HG03060 (cell line): Measurements from ENCODE around the gene SPNS1.
A peak's percentile ranks its signal among the peaks of the same experiment; 100 is the strongest.
"Not testable (repeated sequence)": the region's sequence is repeated elsewhere in the genome, so short reads cannot be mapped to it uniquely, and the experiment has no call there.

ENCODE experiments used
- ATAC-seq: cut with Tn5 transposase; IDR thresholded peaks from one replicate; pipeline ENCODE4 v1.9.1; 2021; ENCODE audit warnings: low read depth, moderate number of reproducible peaks; ENCODE audit not compliant: unreplicated experiment

SPNS1 gene

GRCh38 chr16:28974437-28975157 lies at the start of gene SPNS1:
TSS of gene SPNS1 (plus strand) at chr16:28974778. CDS start at chr16:28975152, 374 bp downstream.
- ATAC-seq: peak; percentile 80

DNA sequence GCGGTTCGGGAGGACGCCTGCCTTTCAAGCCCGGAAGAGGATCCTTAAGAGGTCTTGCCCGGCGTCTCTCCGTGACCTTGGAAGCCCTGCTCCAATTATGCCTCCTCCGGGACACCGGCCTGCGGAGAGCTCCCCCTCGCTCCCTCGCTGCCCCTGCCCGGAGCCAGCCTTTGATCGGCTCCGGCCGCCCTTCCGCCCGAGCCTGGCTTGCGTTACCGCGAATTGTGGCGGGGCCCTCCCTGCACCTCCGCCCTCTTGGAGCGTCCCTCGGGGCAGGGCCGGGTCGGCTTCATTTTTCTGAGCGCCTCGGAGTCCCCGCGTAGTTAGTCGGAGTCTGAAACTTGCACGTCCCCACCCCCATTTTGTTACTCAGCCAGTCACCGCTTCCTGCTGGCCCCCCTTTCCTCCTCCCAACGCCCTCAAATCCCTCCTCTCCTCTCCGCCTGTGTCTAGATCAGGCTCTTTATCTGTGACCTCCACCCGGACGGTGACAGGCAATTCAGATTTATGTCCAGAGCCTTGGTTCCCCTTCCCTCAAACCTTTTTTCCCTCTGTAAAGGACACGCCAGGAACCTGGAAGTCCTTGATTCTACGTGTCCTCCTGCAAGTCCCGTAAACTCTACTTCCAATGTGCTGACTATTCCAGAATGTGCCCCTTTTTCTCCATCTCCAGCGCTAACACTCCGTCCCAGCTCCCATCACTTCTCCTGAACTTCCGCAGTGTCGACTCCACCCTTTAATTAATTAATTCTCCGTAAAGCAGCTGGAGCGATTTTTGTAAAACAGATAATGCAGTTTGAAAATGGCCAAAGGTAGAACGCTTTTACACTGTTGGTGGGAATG lies 49.0 kb upstream of the SPNS1 start:
- ATAC-seq: peak; percentile 12

GRCh38 chr16:28926284-28926683 lies 48.3 kb upstream of the SPNS1 start:
- ATAC-seq: not testable (repeated sequence)

DNA sequence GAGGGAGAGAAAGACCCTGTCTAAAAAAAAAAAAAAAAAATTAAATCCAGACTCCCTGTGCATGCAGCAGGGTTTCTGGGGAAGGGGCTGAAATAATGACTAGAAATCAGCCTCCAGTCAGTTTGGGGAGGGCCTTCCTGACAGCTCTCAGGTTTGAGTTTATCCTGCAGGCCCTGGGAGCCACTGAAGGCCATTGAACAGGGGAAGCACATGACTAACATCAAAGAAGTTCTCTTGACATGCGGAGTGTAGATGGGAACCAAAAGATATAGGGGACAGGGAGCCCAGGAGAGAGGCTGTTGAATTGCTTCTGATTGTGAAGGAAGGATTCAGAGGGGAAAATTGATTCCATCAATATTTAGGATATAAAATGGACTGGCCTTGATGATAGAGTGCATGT lies 46.8 kb upstream of the SPNS1 start:
- no peak for ATAC-seq

DNA sequence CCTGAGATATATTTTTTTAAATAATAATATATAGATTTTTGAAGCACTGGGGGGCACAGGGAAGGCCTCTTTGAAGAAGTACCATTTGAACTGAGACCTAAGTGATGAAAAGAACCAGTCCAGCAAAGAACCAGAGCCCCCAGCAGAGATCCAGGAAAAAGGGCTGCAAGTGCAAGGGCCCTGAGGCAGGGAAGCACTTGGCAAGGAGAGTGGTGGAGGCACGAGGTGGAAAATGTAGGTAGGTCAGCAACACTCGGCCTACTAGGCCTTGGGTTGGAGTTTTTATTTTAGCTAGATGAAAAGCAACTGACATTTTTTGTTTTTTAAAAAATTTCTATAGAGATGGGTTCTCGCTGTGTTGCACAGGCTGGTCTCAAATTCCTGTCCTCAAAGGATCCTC lies 44.4 kb upstream of the SPNS1 start:
- no peak for ATAC-seq

GRCh38 chr16:28930652-28931051 lies 43.9 kb upstream of the SPNS1 start:
- ATAC-seq: no peak

- ATAC-seq: no peak
These were observed 42.8 kb upstream of the SPNS1 start, which contains the start of gene CD19 for GRCh38 chr16:28931801-28932225. TSS of gene CD19 (plus strand) at chr16:28931971. CDS start at chr16:28932001, 30 bp downstream.

GRCh38 chr16:28932339-28933141 lies 42.0 kb upstream of the SPNS1 start:
- no peak for ATAC-seq

- ATAC-seq: no peak
These were observed 41.4 kb upstream of the SPNS1 start for GRCh38 chr16:28933171-28933570.

DNA sequence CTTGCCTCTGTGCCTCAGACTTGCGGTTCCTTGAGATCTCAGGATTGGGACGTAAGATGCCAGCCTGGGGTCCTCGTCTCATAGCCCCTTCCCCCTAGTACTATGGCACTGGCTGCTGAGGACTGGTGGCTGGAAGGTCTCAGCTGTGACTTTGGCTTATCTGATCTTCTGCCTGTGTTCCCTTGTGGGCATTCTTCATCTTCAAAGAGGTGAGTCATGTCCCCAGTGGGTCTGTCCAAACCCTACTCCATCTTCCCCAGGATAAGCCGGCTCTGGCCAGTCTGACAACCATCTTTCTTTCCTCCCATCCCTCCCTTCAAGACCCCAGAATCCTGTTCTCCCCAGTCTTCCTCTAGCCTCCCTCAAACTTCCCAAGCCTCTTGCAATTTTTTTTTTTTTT lies 39.2 kb upstream of the SPNS1 start:
- no peak for ATAC-seq

DNA sequence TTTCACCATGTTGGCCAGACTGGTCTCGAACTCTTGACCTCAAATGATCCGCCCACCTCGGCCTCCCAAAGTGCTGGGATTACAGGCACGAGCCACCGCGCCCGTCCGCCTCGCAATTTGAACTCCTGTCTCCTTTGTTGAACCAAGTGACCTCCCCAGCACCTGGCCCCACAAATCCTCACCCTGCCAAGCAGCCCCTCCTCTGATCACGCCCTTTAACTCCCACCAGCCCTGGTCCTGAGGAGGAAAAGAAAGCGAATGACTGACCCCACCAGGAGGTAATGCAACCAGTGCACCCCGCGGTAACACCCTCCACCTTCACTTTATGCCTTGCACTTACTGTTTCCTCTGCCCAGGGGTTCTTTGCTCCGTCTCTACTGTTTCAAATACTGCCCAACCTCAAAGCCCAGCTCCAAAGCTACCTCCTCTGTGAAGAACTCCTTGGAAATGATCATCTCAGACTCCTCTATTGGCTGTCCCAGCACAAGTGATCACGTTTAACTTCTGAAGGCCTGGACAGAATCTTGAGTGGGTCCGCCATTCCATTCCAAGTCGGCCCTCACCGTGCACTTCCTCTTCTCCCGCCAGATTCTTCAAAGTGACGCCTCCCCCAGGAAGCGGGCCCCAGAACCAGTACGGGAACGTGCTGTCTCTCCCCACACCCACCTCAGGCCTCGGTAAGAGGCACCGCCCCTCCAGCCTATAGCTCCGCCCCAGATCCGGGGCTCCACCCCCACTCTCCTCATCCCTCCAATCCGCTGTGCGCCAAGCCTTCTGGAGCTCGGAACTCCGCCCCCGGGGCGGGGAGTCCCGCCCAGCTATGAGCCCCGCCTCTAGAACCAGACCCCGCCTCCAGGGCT lies 38.4 kb upstream of the SPNS1 start:
- ATAC-seq: peak; percentile 59

GRCh38 chr16:28936784-28937155 lies 37.8 kb upstream of the SPNS1 start:
- no peak for ATAC-seq

GRCh38 chr16:28937222-28937876 lies 37.2 kb upstream of the SPNS1 start:
- no peak for ATAC-seq

DNA sequence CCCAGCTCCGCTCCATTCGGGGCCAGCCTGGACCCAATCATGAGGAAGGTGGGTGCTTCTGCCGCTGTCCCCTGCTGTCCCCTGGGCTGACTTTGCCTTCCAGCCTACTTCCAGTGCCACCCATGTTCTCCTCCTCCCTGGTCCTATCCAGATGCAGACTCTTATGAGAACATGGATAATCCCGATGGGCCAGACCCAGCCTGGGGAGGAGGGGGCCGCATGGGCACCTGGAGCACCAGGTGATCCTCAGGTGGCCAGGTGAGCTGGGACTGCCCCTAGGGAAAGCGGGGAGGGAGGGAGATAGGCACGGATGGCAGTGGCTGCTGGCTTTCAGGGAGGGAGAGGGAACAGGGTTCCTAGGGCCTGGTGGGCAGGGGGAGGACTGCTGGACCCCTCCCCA lies 35.9 kb upstream of the SPNS1 start:
- no peak for ATAC-seq

GRCh38 chr16:28939825-28940224 lies 34.8 kb upstream of the SPNS1 start:
- not testable (repeated sequence) for ATAC-seq

GRCh38 chr16:28943281-28943680 lies 31.3 kb upstream of the SPNS1 start:
- no peak for ATAC-seq

DNA sequence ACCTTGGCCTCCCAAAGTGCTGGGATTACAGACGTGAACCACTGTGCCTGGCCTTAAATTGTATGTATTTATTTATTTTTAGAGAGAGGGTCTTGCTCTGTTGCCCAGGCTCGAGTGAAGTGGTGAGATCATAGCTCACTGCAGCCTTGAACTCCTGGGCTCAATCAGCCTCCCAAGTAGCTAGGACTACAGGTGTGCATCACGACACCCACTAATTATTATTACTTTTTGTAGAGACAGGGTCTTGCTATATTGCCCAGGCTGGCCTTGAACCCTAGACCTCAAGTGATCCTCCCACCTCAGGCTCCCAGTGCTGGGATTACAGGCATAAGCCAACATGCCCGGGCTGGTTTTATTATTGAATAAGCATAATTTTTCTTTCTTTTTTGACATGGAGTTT lies 27.9 kb upstream of the SPNS1 start:
- ATAC-seq: no peak

DNA sequence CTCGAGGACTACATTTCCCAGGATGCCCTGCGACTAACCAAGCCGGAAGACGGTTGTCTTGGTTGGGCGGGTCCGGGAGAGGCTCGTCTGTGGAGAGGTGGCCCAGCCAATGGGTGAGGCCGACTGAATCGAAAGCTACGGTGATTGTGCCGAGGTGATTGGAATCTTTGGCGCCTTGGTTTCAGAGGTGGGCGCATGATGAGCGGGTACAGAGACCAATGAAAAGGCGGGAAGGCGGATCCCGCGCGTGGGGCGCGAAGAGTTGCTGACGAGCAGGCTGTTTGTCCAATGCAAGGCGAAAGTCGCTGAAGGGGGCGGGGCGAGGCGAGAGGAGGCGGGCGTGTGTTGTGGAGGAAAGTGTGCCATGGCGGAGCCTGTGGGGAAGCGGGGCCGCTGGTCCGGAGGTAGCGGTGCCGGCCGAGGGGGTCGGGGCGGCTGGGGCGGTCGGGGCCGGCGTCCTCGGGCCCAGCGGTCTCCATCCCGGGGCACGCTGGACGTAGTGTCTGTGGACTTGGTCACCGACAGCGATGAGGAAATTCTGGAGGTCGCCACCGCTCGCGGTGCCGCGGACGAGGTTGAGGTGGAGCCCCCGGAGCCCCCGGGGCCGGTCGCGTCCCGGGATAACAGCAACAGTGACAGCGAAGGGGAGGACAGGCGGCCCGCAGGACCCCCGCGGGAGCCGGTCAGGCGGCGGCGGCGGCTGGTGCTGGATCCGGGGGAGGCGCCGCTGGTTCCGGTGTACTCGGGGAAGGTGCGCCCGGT lies 23.7 kb upstream of the SPNS1 start, which contains the start of gene NFATC2IP:
NFATC2IP (plus strand) TSS at position 290 of the 762 bp plus-strand sequence; CDS start at position 365, 75 bp downstream.
- peak; percentile 94 for ATAC-seq
